Left ventricle myocardium inferior (tissue), 1 donor: ENCODE results near the gene CLN6. TPM values are rescaled to one million over a fixed set of nuclear protein-coding genes. Genes with fewer than 3 reads are reported as not detected.
"Not testable (repeated sequence)": the region's sequence is repeated elsewhere in the genome, so short reads cannot be mapped to it uniquely, and the experiment has no call there.

ENCODE experiments used
- DNase-seq: peaks from one replicate; pipeline ENCODE4 v3.0.0-alpha.2; 2020
- H3K27ac ChIP-seq: fragments of 200-600 bp; replicated peaks from 2 replicates; pipeline ENCODE4 v1.8.0; 2021
- H3K27me3 ChIP-seq: fragments of 200-600 bp; 2 replicates; pipeline ENCODE4 v1.8.0; 2021; ENCODE audit warnings: low read depth
- H3K36me3 ChIP-seq: fragments of 200-600 bp; 2 replicates; pipeline ENCODE4 v1.8.0; 2021
- H3K4me1 ChIP-seq: fragments of 200-600 bp; 2 replicates; pipeline ENCODE4 v1.8.0; 2021
- H3K4me3 ChIP-seq: fragments of 200-600 bp; 2 replicates; pipeline ENCODE4 v1.8.0; 2021; ENCODE audit warnings: mild to moderate bottlenecking, moderate library complexity
- H3K9me3 ChIP-seq: fragments of 200-600 bp; replicated peaks from 2 replicates; pipeline ENCODE4 v1.8.0; 2021
- intact Hi-C: fragments of 100-400 bp; cut with micrococcal nuclease; formaldehyde crosslinking; loops from one replicate; pipeline ENCODE4 v1.11.0; 2022
- total RNA-seq: library from RNA; stranded (reverse); fragmentation: NEBNext Ultra II Directional; extraction: Animal tissue kit (Norgen Biotek cat#: 25700); gene quantifications from one replicate; pipeline ENCODE4 v1.2.1, GENCODE V29; 2021
- TF ChIP-seq, protein P1 (sequence below): fragments of 200-600 bp; IDR thresholded peaks from 2 replicates; pipeline ENCODE4 v1.8.0; 2021; ENCODE audit warnings: antibody characterized with exemption, mild to moderate bottlenecking, borderline replicate concordance
- donor health status: DM: no; HTN: yes; CAD: no; lungs with severe emphysema.

The CLN6 gene
- total RNA-seq, 1 donor from 2014 or later = 6.6 TPM

DNA sequence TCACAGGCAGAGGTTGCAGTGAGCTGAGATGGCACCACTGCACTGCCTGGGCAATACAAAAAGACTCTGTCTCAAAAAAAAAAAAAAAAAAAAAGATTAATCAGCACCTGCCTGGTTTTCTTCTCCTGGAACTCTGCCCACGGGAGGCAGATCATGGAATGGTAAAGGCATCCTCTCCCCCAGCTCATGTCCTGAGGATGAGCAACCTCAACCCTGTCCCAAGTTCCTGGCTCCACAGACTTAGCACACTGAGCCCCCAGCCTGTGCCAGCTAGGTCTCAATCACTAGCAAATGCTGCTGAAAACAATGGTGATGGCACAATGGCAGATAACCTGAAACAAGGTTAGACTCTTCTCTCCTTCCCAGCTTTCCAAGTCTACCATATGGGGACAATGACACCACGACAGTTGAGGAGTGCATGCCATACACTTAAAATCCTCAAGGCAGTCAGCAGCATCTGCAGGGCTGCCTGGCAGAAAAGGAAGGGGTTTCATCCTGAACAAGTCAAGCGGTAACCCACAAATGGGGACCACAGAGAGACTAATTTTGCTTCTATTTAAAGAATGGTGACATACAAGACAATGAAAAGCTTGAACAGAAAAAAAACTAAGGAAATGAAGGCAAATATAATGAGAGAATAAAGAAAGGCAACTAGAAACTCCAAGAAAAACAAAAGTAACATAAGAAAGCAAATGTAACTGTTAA is 4.8 kb downstream of the CLN6 start:
- peaks cover 18% of the 10 kb centered on the region for H3K4me1 ChIP-seq
- H3K4me3 ChIP-seq = no peak overlapping the region
- H3K27me3 ChIP-seq = no peaks in the 10 kb centered on the region
- intact Hi-C loops = no loop called here
- no peak overlapping the region for H3K27ac ChIP-seq
- TF ChIP-seq, protein P1, sequence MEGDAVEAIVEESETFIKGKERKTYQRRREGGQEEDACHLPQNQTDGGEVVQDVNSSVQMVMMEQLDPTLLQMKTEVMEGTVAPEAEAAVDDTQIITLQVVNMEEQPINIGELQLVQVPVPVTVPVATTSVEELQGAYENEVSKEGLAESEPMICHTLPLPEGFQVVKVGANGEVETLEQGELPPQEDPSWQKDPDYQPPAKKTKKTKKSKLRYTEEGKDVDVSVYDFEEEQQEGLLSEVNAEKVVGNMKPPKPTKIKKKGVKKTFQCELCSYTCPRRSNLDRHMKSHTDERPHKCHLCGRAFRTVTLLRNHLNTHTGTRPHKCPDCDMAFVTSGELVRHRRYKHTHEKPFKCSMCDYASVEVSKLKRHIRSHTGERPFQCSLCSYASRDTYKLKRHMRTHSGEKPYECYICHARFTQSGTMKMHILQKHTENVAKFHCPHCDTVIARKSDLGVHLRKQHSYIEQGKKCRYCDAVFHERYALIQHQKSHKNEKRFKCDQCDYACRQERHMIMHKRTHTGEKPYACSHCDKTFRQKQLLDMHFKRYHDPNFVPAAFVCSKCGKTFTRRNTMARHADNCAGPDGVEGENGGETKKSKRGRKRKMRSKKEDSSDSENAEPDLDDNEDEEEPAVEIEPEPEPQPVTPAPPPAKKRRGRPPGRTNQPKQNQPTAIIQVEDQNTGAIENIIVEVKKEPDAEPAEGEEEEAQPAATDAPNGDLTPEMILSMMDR = no peak
- DNase-seq = no peak
- no peaks in the 10 kb centered on the region for H3K9me3 ChIP-seq
- no peaks in the 10 kb centered on the region for H3K36me3 ChIP-seq

DNA sequence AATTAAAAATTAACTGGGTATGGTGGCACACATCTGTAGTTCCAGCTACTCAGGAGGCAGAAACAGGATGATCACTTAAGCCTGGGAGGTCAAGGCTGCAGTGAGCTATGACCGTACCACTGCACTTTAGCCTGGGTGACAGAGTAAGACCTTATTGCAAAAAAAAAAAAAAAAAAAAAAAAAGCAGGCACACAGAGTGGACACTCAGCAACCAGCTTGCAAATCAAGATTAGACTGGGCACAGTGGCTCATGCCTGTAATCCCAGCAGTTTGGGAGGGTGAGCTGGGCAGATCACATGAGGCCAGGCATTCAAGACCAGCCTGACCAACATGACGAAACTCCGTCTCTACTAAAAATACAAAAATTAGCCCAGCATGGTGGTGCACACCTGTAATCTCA is 5.4 kb downstream of the CLN6 start:
- Histone ChIP-seq H3K27me3 (no peaks in the 10 kb centered on the region), H3K36me3 (no peaks in the 10 kb centered on the region), H3K27ac (no peak overlapping the region), H3K4me3 (no peak overlapping the region), H3K4me1 (peaks cover 13% of the 10 kb centered on the region), H3K9me3 (no peaks in the 10 kb centered on the region)
- TF ChIP-seq, protein P1 = no peak
- intact Hi-C loops = no loop called here
- DNase-seq = no peak

DNA sequence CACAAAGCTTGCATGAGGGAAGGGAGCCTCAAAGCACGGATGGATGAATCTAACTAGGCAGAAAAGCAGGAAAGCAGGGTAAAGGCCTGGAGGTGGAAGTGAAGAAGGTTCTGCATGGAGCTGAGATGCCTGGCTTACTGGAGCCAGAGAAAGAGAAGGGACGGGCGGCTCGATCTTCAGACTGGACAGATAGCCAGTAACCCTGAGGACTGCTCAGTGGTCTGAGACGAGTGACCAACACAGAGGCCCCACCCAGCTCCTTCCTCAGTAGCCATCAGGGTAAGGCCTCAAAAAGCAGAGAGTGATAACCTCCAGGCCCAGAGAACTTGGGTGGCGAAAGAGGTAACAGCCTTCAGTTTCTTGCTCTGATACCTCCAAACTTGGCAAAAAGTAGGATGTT is 6.4 kb downstream of the CLN6 start:
- no peaks in the 10 kb centered on the region for H3K27me3 ChIP-seq
- TF ChIP-seq, protein P1 = no peak
- peaks cover 4% of the 10 kb centered on the region for H3K4me1 ChIP-seq
- H3K4me3 ChIP-seq = no peak overlapping the region
- no peak for DNase-seq
- no peak overlapping the region for H3K27ac ChIP-seq
- peaks cover 3% of the 10 kb centered on the region for H3K36me3 ChIP-seq
- H3K9me3 ChIP-seq = no peaks in the 10 kb centered on the region
- intact Hi-C loops = no loop called here

DNA sequence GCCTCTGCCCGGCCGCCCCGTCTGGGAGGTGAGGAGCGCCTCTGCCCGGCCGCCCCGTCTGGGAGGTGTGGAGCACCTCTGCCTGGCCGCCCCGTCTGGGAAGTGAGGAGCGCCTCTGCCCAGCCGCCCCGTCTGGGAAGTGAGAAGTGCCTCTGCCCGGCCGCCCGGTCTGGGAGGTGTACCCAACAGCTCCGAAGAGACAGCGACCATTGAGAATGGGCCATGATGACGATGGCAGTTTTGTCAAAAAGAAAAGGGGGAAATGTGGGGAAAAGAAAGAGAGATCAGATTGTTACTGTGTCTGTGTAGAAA is 7.1 kb downstream of the CLN6 start:
- H3K27ac ChIP-seq, H3K9me3 ChIP-seq, H3K27me3 ChIP-seq, intact Hi-C loops, H3K36me3 ChIP-seq, H3K4me3 ChIP-seq, H3K4me1 ChIP-seq, DNase-seq: not testable (repeated sequence)

DNA sequence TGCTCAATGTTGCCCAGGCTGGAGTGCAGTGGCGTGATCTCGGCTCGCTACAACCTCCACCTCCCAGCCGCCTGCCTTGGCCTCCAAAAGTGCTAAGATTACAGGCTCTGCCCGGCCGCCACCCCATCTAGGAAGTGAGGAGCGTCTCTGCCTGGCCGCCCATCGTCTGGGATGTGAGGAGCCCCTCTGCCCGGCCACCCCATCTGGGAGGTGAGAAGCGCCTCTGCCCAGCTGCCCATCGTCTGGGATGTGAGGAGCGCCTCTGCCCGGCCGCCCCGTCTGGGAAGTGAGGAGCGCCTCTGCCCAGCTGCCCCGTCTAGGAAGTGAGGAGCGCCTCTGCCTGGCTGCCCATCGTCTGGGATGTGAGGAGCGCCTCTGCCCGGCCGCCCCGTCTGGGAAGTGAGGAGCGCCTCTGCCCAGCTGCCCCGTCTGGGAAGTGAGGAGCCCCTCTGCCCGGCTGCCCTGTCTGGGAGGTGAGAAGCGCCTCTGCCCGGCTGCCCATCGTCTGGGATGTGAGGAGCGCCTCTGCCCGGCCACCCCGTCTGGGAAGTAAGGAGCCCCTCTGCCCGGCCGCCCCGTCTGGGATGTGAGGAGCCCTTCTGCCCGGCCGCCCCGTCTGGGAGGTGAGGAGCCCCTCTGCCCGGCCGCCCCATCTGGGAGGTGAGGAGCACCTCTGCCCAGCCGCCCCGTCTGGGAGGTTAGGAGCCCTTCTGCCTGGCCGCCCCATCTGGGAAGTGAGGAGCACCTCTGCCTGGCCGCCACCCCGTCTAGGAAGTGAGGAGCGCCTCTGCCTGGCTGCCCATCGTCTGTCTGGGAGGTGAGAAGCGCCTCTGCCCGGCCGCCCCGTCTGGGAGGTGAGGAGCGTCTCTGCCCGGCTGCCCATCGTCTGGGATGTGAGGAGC is 7.7 kb downstream of the CLN6 start:
- H3K36me3 ChIP-seq, H3K4me1 ChIP-seq, intact Hi-C loops, H3K9me3 ChIP-seq, H3K4me3 ChIP-seq, H3K27ac ChIP-seq, DNase-seq, H3K27me3 ChIP-seq: not testable (repeated sequence)

DNA sequence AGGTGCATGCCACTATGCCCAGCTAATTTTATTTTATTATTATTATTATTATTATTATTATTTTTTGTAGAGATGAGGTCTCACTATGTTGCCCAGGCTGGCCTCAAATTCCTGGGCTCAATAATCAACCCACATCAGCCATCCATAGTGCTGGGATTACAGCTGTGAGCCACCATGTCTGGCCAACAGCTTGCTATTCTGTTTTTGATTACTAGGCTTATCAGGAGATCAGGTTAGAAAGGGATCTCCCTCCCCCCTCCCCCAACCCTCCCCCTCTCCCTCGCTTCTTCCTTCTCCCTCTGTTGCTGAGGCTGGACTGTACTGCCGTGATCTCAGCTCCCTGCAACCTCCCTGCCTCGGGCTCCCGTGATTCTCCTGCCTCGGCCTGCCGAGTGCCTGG is 8.6 kb downstream of the CLN6 start:
- Histone ChIP-seq H3K36me3 (peaks cover 7% of the 10 kb centered on the region), H3K9me3 (no peaks in the 10 kb centered on the region), H3K4me3 (no peak overlapping the region), H3K27me3 (no peaks in the 10 kb centered on the region), H3K4me1 (no peaks in the 10 kb centered on the region), H3K27ac (no peak overlapping the region)
- TF ChIP-seq, protein P1 = no peak
- DNase-seq = no peak
- intact Hi-C loops = no loop called here
